Retinal pigment epithelial cell (primary cell): ENCODE data around the gene ZNF296.
A peak's percentile ranks its signal among the peaks of the same experiment; 100 is the strongest.

Source experiments
- DNase-seq: peaks from one replicate; pipeline ENCODE4 v3.0.0-alpha.2; 2010; ENCODE audit warnings: low read depth
- H3K4me3 ChIP-seq: 2 replicates; pipeline ENCODE4 v1.5.1; 2011; ENCODE audit warnings: mild to moderate bottlenecking, low read length, control low read depth, moderate library complexity
- TF ChIP-seq, protein P1 (sequence below): conservative IDR thresholded peaks from 2 replicates; pipeline ENCODE4 v1.5.1; 2011; ENCODE audit warnings: low read depth, low read length, control low read depth, inconsistent platforms

Gene ZNF296

DNA sequence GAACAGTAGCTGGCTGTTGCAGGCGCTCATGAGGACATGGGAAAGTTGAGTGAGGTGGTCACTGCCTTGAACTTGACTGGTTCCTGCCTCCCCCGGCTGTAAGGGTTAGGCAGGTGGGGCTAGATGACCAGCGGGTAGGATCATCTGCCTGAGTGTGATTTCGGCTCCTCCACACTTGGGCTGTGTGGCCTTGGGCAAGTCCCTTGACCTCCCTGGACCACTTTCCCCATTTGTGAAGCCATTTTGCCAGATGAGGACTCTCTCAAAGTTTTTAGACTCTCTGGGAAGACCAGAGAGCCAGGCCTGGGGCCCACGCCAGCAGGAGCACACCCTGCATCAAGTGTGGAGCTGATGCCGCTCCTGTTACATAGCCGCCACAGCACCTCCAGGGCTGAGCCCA lies 26.2 kb upstream of the ZNF296 start:
- H3K4me3 ChIP-seq: no peak overlapping the region
- TF ChIP-seq, protein P1, sequence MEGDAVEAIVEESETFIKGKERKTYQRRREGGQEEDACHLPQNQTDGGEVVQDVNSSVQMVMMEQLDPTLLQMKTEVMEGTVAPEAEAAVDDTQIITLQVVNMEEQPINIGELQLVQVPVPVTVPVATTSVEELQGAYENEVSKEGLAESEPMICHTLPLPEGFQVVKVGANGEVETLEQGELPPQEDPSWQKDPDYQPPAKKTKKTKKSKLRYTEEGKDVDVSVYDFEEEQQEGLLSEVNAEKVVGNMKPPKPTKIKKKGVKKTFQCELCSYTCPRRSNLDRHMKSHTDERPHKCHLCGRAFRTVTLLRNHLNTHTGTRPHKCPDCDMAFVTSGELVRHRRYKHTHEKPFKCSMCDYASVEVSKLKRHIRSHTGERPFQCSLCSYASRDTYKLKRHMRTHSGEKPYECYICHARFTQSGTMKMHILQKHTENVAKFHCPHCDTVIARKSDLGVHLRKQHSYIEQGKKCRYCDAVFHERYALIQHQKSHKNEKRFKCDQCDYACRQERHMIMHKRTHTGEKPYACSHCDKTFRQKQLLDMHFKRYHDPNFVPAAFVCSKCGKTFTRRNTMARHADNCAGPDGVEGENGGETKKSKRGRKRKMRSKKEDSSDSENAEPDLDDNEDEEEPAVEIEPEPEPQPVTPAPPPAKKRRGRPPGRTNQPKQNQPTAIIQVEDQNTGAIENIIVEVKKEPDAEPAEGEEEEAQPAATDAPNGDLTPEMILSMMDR: no peak

DNA sequence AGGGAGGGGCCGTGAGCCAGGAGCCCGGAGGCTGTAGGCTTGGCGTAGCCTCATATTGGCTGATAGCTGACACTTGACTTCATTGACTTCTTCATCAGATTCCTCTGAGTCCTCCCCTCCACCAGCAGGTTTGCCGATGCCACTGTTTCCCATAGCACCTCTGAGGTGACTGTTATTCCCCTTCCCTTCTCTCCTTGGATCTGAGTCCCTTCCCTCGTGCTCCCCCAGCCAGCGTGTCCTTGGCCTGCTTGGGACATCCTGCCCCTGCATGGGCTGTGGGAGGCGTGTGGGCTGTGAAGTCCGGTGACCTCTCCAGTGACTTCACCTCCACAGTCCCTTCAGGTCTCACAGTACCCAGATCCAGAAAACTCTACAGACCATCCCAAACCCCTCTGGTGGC lies 25.5 kb upstream of the ZNF296 start:
- DNase-seq: no peak
- no peak overlapping the region for H3K4me3 ChIP-seq
- TF ChIP-seq, protein P1: no peak

More for the DNA sequence above, 26.2 kb upstream of the ZNF296 start:
- DNase-seq: no peak

DNA sequence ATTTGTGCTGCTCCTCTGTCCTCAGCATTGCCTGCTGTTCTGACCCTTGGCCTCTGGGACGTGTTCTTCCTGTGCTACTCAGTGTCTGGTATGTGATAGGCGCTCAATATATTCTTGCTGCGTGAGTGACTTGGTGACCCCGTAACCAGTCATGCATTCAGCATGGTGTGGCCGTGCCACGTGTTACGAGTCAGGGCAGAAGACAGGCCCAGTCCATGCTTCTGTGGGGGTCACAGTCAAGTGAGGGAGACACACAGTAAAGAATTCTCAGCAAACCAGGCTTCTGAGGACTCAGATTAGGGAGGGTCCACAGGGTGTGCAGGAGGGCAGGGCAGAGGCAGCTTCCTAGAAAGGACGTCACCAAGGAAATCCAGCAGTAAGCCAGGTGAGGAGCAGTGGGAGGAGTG lies 24.6 kb upstream of the ZNF296 start:
- TF ChIP-seq, protein P1: no peak
- no peak overlapping the region for H3K4me3 ChIP-seq
- peak; percentile 74 for DNase-seq

DNA sequence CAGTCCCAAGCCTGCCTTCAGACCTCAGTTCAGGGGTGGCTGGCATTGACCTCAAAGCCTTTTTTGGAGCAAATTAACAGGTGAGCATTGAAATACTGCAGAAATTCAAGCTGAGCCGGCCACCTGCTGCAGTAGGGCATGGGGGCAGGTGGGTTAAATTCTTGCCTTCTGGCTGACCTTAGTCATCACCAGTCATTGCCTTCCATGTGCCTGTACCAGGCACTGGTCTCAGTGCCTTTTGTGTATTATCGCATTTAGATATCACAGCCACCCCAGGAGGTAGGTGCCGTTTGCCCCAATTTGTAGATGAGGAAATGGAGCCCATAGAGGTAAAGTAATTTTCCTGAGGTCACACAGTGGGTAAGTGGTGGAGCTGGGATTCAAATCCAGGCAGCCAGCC lies 23.9 kb upstream of the ZNF296 start:
- TF ChIP-seq, protein P1: no peak
- H3K4me3 ChIP-seq: peak overlapping the region; percentile 16
- DNase-seq: no peak

DNA sequence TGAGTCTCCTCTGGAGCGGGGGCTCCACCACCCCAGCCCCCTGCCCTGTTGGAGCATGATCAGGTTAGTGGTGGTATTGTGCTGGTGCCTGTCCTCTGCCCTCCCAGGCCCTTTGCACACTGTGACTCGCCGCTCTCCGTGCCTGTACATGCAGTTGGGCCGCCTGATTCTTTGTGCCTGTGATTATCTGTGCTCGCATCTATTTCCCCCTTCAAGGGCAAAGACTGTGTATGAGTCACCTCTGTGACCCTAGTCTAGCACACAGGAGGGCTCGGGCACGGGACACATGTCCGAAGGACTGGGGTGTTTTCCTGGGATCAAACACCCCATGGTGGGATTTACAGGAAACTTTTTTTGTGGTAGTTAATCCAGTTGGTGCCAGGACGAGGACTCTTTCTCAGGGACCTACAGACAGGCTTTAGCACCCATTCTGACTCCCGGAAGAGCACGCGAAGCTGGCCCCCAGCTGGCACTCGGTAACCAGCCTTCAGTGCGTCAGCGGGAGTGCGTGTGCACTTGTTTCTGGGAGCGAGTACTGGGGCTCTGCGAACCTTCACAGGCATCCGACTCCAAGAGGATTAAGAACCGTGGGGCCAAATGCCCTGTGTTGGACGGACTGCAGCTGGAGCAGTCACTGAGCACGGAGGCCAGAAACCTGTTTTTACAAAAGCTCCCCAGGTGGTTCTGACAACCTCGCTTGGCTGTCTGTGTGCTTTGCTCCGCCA lies 23.4 kb upstream of the ZNF296 start:
- peak; percentile 97 for DNase-seq
- peak overlapping the region; percentile 16 for H3K4me3 ChIP-seq
- TF ChIP-seq, protein P1: no peak

DNA sequence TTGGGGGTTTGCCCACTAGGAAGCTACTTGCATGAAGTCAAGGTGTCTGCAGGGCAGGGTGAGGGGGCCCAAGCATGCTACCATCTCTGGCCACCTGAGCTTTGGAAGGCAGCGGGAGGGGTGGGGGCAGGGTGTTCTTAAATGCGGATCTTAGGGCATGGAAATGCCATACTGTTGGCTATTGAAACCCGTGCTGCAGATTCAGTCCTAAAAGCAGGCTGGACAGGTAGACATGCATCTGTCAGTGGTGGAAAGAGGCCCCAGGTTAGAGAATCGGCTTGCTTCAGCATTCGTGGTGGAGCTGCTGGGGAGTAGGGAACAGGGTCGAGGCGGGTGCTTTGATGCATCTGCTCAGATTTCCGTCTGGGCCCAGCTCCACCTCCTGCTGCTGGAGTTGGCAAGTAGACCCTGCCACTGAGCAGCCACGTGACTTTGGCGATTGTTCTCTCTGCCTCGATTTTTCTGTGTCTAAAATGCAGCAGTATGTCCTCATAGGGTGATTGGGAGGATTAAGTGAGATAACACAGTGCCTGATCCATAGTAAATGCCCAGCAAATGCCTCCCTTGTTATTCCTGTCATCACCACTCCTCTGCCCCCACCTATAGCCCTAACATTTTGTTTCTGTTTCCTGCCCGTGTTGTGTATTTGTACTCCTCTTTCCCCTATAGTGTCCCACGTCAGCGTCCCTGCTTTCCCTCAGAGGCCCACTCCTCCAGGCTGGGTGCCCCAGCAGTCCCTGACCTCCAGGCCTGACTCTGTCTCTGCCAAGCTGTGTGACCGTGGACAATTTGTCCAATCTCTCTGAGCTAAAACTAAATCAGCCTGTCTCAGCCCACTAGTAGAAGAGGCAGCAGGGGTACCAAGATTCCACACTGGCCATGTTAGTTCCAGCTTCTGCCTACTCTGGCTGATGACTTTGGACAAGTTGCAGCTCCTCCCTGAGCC lies 22.5 kb upstream of the ZNF296 start:
- no peak for DNase-seq

More for the DNA sequence above, 22.5 kb upstream of the ZNF296 start:
- peak overlapping the region; percentile 23 for H3K4me3 ChIP-seq
- TF ChIP-seq, protein P1: no peak
